Head of caudate nucleus (tissue), 42 donors: ENCODE results near the gene SCYL2.
"Not testable (repeated sequence)": the region's sequence is repeated elsewhere in the genome, so short reads cannot be mapped to it uniquely, and the experiment has no call there.

Experiments
- DNase-seq, 42 donors: peaks; one replicate each; pipeline versions ENCODE4 v3.0.0 to v3.0.0-alpha.2; 2020 to 2021; ENCODE audit warnings: mixed read lengths in 7 of 42
- intact Hi-C: fragments of 100-400 bp; cut with DNase I; formaldehyde crosslinking; loops from one replicate; pipeline ENCODE4 v1.15.0; 2022

SCYL2 gene, protein sequence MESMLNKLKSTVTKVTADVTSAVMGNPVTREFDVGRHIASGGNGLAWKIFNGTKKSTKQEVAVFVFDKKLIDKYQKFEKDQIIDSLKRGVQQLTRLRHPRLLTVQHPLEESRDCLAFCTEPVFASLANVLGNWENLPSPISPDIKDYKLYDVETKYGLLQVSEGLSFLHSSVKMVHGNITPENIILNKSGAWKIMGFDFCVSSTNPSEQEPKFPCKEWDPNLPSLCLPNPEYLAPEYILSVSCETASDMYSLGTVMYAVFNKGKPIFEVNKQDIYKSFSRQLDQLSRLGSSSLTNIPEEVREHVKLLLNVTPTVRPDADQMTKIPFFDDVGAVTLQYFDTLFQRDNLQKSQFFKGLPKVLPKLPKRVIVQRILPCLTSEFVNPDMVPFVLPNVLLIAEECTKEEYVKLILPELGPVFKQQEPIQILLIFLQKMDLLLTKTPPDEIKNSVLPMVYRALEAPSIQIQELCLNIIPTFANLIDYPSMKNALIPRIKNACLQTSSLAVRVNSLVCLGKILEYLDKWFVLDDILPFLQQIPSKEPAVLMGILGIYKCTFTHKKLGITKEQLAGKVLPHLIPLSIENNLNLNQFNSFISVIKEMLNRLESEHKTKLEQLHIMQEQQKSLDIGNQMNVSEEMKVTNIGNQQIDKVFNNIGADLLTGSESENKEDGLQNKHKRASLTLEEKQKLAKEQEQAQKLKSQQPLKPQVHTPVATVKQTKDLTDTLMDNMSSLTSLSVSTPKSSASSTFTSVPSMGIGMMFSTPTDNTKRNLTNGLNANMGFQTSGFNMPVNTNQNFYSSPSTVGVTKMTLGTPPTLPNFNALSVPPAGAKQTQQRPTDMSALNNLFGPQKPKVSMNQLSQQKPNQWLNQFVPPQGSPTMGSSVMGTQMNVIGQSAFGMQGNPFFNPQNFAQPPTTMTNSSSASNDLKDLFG

DNA sequence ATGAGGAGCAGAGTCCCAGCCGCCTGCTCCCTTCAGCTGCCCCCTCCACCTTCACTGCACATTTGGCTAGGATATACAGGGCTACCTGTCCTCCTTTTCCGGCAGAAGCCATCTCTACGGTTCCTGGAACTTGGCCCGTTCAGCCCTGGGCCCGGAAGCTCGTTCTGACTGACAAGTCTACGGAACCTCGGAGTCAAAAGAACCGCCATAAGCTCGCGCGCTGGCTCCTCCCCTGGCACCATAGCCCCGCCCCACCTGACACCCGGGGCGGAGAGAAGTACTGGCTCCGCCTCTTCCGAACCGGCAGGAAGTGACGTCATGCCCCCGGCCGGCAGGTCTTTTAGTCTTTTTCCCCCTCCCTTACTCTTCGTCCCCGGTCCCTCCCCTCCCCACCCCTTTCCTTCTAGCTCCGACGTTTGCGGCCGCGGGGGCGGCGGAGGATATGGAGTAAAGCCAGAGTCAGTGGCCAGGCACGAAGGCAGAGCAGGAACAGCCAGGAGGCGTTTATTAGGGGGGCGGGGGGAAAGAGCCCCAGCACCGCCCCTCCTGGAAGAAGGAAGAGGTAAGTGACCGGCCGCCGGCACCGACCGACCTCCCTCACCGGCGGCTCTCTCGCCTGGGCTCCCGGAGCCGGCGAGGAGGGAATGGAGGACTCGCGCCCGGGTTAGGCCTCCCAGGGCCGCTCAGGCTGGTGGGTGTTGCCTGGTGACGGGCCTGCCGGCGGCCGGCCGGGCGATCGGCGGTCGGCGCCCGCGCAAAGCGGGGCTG lies at the start of gene SCYL2, which contains the start of gene DEPDC4:
Gene SCYL2, plus strand, starts transcription at position 343 of the 768 bp plus-strand sequence. CDS start 15,794 bp downstream, outside the sequence.
Gene DEPDC4, minus strand, starts transcription at position 245 of the 768 bp plus-strand sequence. Its CDS starts 3 bp downstream, at position 242.
- DNase-seq = peak; percentile 96 to 99 (median 98)
- intact Hi-C loops = no loop called here

DNA sequence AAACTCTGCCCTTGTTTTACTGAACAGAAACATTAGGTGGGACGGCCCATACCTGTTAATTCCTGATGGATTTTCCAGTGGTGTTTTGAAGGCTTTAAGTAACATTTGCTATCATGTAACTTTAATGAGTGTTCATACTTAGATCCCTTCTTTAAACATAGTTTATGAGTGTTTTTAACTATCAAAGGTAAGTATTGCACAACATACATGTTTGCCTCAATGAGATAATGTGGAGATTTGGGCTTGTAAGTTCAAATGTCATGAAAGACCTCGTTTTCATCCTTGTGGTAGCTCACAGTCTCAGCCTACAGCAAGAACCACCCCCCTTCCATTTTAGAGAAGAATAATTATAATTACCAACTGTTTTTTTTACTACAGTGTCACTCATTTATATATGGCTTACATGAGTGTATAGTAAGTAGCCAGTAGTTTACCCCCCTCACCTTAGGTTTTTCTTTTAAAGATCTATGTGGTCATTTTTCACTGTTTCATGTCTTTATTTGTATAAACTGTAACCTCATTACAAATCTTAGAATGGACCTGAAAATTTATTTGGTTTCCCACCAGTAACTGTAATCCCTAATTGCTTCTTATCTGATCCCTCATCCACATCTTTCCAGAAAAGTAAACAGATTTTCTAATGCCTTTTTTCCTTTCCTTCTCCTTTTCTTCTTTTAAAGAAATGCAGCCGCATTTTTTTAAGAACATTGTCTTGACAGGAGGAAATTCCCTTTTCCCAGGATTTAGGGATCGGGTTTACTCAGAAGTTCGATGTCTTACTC lies 47.5 kb upstream of the SCYL2 start:
- DNase-seq = no peak
- intact Hi-C loops = loop anchor here (10.0 kb wide), 1 partner anchor 335 kb away; no protein-coding TSS in a partner anchor

DNA sequence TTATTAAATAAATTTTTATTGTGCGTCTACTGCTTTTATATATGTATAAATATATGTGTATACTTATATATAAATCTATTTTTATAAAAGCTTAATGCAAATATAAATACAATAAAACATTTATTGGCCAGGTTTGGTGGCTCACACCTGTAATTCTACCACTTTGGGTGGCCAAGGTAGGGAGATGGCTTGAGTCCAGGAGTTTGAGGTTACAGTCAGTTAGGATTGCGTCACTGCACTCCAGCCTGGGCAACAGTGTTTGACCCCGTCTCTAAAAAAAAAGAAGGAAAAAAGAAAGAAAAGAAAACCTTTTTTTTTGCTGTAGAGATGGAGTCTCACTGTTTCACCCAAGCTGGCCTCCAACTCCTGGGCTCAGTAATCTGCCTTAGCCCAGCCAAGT lies 45.5 kb upstream of the SCYL2 start:
- no peak for DNase-seq
- intact Hi-C loops = loop anchor here (10.0 kb wide), 1 partner anchor 333 kb away; no protein-coding TSS in a partner anchor

DNA sequence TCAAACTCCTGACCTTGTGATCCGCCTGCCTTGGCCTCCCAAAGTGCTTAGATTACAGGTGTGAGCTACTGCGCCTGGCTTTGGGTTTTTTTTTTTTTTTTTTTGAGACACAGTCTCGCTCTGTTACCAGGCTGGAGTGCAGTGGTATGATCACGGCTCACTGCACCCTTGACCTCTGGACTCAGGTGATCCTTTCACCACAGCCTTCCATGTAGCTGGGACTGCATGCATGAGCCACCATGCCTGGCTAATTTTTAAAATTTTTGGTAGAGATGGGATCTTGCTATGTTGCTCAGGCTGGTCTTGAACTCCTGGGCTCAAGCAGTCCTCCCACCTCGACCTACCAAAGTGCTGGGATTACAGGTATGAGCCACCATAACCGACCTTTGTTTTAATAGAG lies 44.8 kb upstream of the SCYL2 start:
- intact Hi-C loops = loop anchor here (10.0 kb wide), 1 partner anchor 333 kb away; no protein-coding TSS in a partner anchor
- DNase-seq = not testable (repeated sequence)

DNA sequence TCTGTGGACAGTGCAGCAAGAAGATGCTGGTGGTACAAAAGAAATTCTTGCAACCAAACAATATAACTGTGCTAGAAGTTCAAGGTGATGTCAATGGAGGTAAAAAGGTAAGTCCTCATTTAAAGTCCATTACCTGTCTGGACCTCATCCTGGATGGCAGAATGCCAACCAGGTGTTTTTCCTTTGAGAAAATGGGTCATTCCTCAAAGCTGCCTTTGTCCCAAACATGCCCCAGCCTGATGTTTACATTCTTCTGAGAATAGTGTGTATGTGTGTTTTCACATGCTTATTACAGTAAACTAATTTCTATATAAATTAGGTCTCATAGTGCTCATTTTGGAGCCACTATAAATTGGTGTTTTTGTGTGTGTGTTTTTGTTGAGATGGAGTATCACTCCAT lies 41.5 kb upstream of the SCYL2 start:
- no peak for DNase-seq
- intact Hi-C loops = loop anchor here (10.0 kb wide), 1 partner anchor 329 kb away; no protein-coding TSS in a partner anchor

DNA sequence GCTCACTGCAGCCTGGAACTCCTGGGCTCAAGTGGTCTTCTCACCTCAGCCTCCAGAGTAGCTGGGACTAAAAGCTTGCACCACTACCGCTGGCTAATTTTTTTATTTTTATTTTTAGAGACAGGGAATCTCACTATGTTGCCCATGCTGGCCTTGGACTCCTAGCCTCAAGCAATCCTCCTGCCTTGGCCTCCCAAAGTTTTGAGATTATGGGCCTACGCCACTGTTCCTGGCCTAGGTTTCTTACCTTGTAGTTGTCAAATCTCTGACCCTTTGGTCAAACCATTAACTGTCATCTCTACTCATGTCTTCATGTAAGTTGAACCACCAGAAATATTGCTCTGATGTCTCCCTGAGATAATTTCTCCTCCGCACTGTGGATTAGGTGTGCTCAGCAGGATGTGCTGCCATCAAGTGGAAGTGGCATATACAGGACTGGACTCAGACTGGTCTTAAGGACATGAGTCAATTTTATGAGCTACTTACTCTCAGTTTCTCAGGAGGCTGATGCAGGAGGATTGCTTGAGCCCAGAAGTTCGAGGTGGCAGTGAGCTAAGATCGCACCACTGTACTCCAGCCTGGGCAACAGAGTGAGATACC lies 37.8 kb upstream of the SCYL2 start:
- intact Hi-C loops = loop anchor here (10.0 kb wide), 1 partner anchor 326 kb away; no protein-coding TSS in a partner anchor

DNA sequence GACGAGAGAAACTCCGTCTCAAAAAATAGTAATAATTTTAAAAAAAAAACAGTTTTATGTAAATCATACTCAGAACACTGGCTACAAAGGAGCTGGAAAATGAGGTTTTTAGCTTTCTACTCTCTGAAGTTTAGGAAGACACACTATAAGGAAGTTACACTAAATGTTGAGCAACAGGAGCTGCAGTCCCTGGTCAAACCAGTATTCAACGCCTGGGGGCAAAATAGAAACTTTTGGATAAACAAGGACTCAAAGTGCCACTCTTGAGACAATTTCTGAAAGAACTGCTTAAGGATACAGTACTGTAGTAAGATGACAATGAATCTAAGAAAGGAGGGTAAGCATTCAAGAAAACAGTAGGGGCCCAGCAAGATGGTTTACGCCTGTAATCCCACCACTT lies 37.1 kb upstream of the SCYL2 start:
- intact Hi-C loops = loop anchor here (10.0 kb wide), 1 partner anchor 325 kb away; no protein-coding TSS in a partner anchor
- no peak for DNase-seq

More for the DNA sequence above, 37.8 kb upstream of the SCYL2 start:
- DNase-seq = no peak

DNA sequence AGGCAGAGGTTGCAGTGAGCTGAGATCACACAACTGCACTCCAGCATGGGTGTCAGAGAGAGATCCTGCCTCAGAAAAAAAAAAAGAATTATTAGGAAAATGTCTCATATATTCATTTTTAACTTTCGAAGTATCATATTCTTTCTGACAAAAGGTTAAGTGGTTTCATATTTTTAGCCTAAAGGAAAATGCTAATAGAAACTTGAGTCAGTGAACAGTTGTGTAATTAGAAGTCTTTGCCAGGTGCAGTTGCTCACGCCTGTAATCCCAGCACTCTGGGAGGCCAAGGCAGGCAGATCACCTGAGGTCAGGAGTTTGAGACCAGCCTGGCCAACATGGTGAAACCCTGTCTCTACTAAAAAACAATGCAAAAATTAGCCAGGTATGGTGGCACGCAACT lies 35.1 kb upstream of the SCYL2 start:
- intact Hi-C loops, DNase-seq: not testable (repeated sequence)

DNA sequence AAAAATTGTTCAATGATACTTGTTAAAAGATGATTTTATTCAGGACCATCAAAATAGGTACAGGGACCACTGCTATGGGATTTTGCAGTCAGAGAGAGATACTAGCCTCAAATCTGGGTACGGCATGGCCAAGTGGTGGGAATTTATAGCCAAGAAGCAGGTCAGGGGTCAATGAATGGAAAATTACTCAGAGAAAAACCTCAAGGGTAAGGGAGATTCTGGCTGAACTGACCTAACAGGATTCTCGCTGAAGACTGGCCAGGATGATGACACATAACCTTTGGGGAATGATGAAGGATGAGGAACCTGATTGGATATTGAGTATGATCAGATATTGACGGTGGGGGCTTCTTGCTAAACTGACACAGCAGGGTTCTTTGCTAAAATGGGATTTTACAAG lies 32.8 kb upstream of the SCYL2 start:
- intact Hi-C loops = no loop called here
- no peak for DNase-seq

DNA sequence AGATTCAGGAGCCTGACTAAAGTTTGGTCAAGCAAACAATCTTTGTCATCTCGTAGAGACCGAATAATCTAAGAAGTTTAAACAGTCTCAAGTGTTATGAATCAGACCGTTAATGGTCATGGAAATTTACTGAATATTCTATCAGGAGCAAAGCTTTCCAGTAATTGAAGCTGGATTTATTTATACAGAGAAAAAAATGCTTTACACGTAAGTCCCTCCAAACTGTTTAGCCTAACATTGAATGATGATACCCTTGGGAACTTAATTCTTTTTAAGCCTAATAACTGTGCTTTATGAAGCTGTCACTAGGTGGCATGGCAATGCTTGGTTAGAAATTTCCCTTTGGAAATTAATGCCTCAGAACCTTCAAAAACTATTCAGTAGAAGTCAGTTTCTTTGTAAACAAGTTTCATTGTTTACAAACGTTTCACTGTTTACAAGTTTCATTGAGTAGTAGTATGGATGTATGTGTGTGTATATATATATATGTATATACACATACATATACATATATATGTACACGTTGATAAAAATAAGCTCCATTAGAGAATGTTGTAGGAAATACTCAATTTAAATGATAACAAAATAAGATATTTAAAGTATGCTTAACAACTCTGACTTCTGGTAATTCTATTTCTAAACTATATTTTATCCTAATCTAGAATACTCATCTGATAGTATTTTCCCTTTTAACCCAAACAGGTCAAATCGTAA lies 32.2 kb upstream of the SCYL2 start:
- DNase-seq = peak in 4 of 42 donors; percentile 8 to 38 (median 14)
- intact Hi-C loops = no loop called here

DNA sequence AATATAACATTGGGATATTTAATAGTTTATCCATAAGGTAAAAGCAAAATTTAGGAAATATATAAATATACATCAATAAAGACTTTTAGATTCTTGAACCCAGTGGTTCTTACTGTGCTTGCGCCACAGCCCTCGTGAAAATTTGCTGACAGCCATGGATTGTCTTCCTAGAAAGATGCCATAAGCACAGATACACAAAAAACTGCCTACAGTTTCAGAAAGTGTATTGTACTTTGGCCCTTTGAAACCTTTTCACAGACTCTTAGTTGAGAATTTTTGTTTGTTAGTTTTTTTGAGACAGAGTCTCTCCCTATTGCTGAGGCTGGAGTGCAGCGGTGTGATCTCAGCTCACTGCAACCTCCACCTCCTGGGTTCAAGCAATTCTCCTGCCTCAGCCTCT lies 28.2 kb upstream of the SCYL2 start:
- no peak for DNase-seq
- intact Hi-C loops = no loop called here

DNA sequence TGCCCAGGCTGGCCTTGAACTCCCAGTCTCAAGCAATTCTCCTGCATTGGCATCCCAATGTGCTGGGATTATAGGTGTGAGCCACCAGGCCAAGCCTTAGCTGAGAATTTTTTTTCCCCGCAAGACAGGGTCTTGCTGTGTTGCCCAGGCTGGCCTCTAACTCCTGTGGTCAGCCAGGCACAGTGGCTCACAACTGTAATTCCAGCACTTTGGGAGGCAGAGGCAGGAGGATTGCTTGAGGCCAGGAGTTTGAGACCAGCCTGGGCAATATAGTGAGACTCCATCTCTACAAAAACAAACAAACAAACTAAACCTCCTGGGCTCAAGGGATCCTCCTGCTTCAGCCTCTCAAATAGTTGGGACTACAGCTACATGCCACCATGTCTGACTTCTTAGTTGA lies 27.4 kb upstream of the SCYL2 start:
- intact Hi-C loops = no loop called here
- DNase-seq = no peak

DNA sequence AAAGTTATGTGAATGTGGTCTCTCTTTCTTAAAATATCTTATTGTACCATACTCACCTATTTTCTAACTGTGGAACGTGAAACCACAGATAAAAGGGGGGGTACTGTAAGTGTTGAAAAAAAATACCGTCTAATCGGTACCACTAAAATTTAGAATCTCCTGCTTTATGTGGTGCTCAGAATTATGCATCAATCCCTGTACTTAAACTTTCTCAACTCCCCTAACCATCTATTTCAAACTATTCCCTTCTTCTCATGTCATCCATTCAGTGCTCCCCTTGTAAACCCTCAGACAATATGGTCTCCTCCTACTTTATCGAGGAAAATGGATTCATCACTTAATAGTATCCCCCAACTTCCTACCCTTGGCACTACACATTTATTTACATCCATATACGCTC lies 23.8 kb upstream of the SCYL2 start:
- DNase-seq = no peak
- intact Hi-C loops = no loop called here

DNA sequence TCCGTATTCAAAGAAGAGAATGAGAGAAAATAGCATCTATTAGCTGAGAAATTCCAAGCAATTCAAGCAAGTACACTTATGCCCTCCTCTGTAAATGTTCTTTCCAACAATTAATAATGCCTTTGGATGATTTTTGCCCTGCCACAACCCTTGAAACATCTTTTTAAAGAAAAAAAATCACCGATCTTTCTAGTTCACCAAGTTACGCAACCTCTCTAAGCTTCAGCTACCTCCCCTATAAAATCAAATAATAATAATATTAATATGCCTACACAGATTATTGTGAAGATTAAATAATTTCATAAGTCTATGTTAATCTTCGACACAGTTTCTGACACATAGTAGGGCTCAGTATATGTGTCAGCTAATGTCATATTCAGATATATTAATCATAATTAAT lies 19.2 kb upstream of the SCYL2 start:
- intact Hi-C loops = no loop called here
- DNase-seq = no peak

DNA sequence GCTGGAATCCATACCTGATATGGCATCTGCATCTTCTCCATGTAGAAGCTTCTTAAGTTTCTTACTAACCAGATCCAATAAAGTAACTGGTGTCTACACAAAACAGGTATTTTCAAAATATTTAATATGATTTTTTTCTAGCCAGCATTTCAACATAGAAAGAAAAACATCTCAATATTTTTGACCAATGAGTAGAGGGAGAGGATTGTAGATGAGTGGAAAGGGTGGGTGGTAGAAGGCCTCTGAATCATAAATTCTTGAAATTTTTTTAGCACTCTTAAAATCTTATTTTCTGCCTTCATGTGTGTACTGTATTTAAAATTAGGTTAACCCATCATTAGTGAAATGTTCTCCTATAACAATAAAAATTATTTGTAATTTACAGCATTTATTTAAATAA lies 18.1 kb upstream of the SCYL2 start:
- no peak for DNase-seq
- intact Hi-C loops = no loop called here

DNA sequence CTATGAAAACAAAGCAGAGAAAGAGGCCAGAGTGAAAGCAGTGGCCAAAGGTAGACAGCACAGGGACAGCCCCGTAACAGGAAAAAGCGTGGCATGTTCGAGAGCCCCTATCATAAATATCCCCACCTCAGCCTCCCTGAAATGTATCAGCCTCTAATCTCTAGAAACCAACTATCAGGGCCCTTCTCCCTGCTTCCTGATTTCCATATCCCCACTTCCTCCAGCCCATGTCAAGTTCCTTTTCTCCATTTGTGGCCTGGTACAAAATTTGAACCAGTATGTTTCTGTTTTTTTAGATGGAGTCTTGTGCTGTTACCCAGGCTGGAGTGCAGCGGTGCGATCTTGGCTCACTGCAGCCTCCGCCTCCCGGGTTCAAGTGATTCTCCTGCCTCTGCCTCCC lies 17.0 kb upstream of the SCYL2 start:
- DNase-seq = no peak
- intact Hi-C loops = no loop called here

DNA sequence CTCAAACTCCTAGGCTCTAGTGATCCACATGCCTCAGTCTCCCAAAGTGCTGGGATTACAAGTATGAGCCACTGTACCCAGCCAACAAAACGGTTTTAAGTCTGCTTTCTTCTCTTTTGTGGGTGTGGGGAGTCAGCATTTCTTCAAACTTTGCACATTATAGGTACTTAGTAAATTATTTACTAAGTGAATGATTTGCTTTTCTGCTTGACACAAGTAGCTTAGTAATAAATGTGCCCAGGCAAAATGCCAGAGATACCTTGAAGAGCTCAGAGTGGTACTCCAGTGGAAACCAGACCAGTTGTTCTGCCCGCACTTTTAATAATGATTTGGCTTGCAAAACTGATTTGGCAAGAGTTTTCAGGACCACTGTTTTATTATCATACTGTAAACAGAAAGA lies 15.1 kb upstream of the SCYL2 start:
- no peak for DNase-seq
- intact Hi-C loops = no loop called here
